GM06990 (cell line): ENCODE measurements around the gene HLA-DOB.
"Not testable (repeated sequence)": the region's sequence is repeated elsewhere in the genome, so short reads cannot be mapped to it uniquely, and the experiment has no call there.

Experiments used
- DNase-seq: peaks from one replicate; pipeline ENCODE4 v3.0.0-alpha.2; 2011; ENCODE audit not compliant: insufficient read length; ENCODE audit errors: extremely low read depth
- H3K27me3 ChIP-seq: replicated peaks from 2 replicates; pipeline ENCODE4 v1.6.0; 2011; ENCODE audit warnings: low read length; ENCODE audit not compliant: control insufficient read depth, insufficient read depth
- H3K36me3 ChIP-seq: 2 replicates; pipeline ENCODE4 v1.5.1; 2011; ENCODE audit warnings: low read length; ENCODE audit not compliant: control insufficient read depth, insufficient read depth
- H3K4me3 ChIP-seq: replicated peaks from 2 replicates; pipeline ENCODE4 v1.5.1; 2011; ENCODE audit warnings: low read depth, mild to moderate bottlenecking, control low read depth, low read length
- TF ChIP-seq, protein P1 (sequence below): IDR thresholded peaks from 2 replicates; pipeline ENCODE4 v1.5.1; 2011; ENCODE audit warnings: low read length, control low read depth, mild to moderate bottlenecking, inconsistent platforms; ENCODE audit not compliant: insufficient read depth, poor library complexity, severe bottlenecking

The HLA-DOB gene

DNA sequence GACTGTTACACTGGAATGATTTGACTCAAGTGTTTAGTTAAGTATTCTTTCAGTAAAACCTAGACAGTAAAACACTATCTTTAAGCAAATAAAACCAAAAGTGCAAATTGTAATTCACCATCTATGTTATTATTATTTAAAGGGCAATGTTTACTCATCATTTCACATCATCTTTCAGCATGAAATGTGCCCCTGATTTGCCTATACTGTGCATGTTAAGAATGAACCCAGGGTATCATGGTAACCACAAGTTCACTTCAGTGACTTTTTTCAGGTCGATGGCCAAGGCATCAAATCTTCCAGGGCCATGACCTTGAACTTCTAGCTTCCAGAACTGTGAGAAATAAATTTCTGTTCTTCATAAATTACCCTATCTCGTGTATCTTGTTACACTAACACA is 2.1 kb upstream of the HLA-DOB start:
- no peak for DNase-seq
- no peak overlapping the region for H3K4me3 ChIP-seq
- H3K27me3 ChIP-seq = no peaks in the 10 kb centered on the region
- TF ChIP-seq, protein P1, sequence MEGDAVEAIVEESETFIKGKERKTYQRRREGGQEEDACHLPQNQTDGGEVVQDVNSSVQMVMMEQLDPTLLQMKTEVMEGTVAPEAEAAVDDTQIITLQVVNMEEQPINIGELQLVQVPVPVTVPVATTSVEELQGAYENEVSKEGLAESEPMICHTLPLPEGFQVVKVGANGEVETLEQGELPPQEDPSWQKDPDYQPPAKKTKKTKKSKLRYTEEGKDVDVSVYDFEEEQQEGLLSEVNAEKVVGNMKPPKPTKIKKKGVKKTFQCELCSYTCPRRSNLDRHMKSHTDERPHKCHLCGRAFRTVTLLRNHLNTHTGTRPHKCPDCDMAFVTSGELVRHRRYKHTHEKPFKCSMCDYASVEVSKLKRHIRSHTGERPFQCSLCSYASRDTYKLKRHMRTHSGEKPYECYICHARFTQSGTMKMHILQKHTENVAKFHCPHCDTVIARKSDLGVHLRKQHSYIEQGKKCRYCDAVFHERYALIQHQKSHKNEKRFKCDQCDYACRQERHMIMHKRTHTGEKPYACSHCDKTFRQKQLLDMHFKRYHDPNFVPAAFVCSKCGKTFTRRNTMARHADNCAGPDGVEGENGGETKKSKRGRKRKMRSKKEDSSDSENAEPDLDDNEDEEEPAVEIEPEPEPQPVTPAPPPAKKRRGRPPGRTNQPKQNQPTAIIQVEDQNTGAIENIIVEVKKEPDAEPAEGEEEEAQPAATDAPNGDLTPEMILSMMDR = no peak
- peaks cover 2% of the 10 kb centered on the region; the same call in 1 of the 2 replicates for H3K36me3 ChIP-seq

DNA sequence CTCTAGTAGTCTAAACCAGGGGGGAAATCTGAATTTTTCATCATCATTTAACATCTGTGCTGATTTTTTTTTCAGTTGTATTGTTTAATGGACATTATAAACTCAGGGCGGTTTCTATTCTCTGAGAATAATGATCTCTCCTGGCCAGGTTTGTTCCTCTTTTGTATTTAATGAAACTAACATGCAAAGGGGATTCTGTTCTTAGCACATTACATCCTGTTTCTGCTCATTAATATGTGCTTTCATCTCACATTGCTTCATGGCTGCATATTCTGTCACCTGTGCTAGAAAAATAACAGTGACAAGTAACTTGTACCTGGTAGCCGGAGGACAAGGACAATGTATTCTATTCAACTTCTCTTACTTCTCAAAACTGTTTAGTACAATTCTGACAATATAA is 806 bp downstream of the HLA-DOB start:
- H3K27me3 ChIP-seq = no peaks in the 10 kb centered on the region
- TF ChIP-seq, protein P1 = no peak
- peak; percentile 61 for DNase-seq
- H3K36me3 ChIP-seq = peaks cover 8% of the 10 kb centered on the region; the same call in 1 of the 2 replicates
- peak overlapping the region; percentile 78 for H3K4me3 ChIP-seq

DNA sequence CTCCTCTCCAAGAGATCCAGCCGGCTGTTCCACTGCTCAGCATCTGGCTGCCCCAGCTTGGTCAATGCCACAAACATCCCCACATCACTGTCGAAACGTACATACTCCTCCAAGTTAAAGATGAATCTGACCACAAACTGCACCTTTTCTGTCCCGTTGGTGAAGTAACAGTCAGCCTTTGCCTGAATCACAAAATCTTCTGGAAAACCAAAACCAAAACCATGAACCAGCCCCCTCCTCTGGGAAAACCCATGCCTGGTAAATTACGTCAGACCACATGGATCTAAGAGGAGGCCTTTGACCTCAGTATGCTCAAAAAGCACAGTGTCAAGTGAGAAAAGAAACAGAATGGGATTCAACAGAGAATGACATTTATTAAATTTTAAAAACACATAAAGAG is 1.7 kb downstream of the HLA-DOB start:
- TF ChIP-seq, protein P1 = no peak
- H3K4me3 ChIP-seq = peak overlapping the region; percentile 78
- H3K27me3 ChIP-seq = no peaks in the 10 kb centered on the region
- H3K36me3 ChIP-seq = peaks cover 8% of the 10 kb centered on the region; the same call in 1 of the 2 replicates
- no peak for DNase-seq

DNA sequence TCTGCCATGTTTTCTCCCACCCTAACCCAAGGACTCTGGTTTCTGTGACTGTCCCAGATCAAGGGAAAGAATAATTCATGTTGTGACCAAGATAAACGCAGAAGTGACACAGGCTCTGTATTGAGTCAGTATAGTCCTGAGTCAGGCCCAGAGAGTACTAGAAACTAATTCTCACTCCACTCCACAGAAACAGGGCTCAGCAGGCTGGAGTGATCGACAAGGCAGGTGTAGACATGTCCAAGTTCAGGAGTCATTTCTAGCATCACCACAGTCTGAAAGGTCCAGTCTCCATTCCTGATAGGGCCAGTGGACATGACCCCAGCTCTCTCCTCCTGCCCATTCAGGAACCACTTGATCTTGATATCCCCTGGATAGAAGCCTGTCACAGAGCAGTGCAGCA is 2.7 kb downstream of the HLA-DOB start:
- peak overlapping the region; percentile 78 for H3K4me3 ChIP-seq
- TF ChIP-seq, protein P1 = no peak
- H3K27me3 ChIP-seq = no peaks in the 10 kb centered on the region
- DNase-seq = no peak
- peaks cover 8% of the 10 kb centered on the region; the same call in 1 of the 2 replicates for H3K36me3 ChIP-seq

DNA sequence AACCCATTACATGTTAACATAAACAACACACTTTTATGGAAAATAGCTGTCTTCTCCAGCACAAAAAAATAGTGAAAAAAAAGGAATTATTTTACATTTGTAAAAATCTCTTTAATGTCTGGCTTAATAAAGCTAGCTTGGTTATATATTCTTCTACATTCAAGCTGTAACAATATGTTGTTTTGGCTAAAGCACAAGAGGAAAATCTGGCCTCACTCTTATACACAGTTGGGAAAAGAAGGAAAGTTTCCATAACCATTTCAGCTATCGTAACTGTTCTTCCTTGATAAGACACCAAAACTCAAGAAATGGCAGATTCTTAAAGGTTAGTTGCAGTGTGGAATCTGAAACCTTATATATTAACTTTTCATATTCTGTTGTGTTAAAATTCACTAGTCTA is 7.6 kb downstream of the HLA-DOB start:
- TF ChIP-seq, protein P1 = no peak
- H3K4me3 ChIP-seq = no peak overlapping the region
- H3K27me3 ChIP-seq = no peaks in the 10 kb centered on the region
- peaks cover 13% of the 10 kb centered on the region for H3K36me3 ChIP-seq
- DNase-seq = no peak

DNA sequence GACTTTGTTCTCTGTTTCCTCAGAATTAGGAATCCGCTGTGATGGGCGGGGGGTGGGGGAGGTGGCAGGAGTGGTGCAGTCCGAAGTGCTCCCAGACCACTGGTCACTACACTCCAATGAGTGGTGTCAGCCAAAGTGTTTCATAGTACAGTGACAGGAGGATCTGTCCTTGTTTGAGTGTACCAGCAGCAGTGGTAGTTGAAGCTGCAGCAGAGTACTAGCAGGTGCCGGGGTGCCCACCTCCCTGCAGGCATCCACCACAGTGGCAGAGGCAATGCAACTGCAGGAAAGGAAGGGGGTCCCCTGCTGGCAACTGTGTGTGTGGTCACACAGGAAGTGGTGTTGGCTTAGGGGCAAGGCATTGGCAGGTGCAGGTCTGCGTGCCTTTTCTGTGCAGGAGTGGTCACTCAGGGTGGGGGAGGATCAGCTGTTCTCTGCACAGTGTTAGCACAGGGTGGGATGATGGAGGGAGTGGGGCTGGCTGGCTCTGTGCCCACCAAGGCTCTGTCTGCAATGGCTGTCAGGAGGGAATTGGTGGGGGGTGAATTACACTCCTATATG is 9.7 kb downstream of the HLA-DOB start:
- no peaks in the 10 kb centered on the region for H3K27me3 ChIP-seq
- H3K4me3 ChIP-seq = no peak overlapping the region
- peaks cover 6% of the 10 kb centered on the region for H3K36me3 ChIP-seq
- no peak for DNase-seq
- TF ChIP-seq, protein P1 = no peak

DNA sequence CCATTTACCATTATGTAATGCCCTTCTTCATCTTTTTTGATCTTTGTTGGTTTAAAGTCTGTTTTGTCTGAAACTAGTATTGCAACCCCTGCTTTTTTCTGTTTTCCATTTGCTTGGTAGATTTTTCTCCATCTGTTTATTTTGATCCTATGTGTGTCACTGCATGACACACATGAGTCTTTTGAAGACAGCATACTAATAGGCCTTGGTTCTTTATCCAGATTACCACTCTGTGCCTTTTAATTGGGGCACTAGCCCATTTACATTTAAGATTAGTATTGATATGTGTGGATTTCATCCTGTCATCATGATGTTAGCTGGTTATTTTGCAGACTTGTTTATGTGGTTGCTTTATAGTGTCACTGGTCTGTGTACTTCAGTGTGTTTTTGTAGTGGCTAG is 11.4 kb downstream of the HLA-DOB start:
- not testable (repeated sequence) for H3K4me3 ChIP-seq, H3K36me3 ChIP-seq, H3K27me3 ChIP-seq, DNase-seq
